HG03060 (cell line): ENCODE results near the gene SEMA6A.
"Not testable (repeated sequence)": the region's sequence is repeated elsewhere in the genome, so short reads cannot be mapped to it uniquely, and the experiment has no call there.

Source experiments
- ATAC-seq: cut with Tn5 transposase; IDR thresholded peaks from one replicate; pipeline ENCODE4 v1.9.1; 2021; ENCODE audit warnings: low read depth, moderate number of reproducible peaks; ENCODE audit not compliant: unreplicated experiment

The SEMA6A gene

GRCh38 chr5:116553366-116553765, 21.3 kb downstream of the SEMA6A start:
- no peak for ATAC-seq

DNA sequence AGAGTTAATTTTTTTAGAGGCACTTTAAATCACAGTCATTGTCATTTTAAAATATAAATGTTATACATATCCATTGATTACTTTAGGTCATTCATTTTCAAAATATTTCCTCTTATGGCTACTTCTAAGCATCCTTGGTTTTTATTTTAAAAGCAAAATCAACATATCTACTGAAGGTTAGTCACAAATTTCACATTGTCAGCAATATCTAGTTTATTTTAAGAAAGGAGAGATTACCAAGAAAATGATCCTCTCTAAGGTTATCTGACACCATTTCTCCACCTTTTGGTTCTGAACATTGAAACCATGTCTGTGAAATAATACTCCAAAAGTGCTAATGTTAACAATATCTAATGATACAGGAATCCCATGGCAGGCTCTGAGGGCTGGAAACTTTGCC, 24.5 kb downstream of the SEMA6A start:
- ATAC-seq: no peak

DNA sequence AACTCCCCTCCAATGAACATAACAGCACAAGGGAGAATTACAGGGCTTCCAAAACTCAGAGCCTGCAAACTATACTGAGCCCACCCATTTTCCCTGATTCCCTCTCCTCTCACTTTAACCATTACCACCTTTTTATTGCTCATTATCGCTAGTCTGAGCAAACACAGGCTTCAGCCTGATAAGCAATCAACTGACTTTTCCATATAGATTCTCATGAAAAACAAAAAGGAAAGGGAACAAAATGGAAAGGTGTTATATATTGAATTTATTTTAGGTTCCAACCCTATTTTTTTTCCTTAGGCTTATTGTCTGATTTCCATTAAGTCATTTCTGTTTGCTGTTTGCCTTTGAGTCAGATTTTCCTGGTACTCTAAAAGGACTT, 27.9 kb downstream of the SEMA6A start:
- ATAC-seq: no peak

DNA sequence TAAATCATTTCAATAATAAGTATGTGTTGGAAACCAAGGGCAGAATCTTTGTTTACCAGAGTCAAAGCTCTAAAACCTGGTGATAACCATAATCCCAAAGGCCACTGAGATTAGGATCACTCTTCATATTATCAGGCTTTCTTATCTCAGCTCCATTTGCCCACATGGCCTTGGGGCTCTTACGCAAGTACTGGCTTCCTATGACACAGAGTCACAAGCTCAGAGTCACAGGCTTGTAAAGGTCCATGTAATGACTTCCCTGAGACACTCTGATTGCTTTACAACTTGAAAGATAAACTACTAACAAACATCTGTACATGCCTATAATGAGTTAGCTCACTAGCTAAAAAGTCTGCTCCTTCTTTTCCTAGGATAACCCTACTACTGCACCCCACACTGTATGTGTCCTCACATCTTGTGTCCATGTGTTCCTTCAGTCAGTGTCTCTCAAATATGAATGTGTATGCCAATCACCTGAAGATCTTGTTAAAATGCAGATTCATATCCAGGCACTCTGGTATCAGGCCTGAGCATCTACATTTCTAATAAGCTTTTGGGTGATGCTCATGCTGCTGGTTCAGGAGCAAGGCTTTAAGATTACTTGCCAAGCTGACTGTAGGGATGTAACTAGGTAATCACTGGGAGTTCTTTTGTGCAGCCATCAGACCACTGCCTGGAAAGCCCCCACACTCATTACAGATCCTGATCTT, 28.4 kb downstream of the SEMA6A start:
- no peak for ATAC-seq

GRCh38 chr5:116545465-116545864, 29.2 kb downstream of the SEMA6A start:
- not testable (repeated sequence) for ATAC-seq

- ATAC-seq: no peak
These were observed 29.9 kb downstream of the SEMA6A start for GRCh38 chr5:116544531-116545241.

GRCh38 chr5:116543501-116543900, 31.1 kb downstream of the SEMA6A start:
- no peak for ATAC-seq

DNA sequence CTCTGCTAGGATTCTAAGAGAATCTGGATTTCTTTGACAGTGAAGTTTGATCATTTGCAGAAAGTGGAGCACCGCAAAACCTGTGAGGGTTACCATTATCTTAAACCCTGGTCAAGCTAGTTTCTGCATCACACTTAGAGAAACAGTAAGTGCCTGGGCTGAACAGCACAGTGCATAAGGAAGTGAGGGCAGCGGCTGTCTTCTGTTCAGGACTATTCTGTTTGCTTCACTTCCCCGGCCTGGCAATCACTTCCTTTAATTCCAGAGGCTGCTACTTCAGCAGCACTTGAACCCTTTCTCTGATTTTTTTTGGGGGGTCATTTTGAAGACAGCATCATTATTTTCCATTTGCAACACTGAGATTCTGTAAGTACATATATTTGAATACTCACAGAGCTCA, 32.0 kb downstream of the SEMA6A start:
- no peak for ATAC-seq

DNA sequence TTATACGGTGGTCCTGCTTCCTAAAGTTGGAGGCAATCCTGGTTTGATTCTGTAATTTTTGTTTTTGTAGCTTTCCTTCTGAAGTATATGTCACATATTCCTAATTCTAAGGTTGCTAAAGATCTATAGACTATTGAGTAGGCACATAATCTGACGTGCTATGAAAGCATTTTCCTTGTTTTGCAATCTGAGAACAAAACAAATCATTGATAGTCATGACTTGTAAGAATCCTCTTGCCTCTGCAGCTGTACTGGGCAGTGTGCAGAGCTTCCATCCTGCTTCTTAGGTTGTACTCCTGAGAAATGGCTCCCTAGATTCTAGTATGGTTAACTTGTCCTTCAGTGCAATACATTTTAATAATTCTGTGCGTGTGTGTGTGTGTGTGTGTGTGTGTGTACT, 35.4 kb downstream of the SEMA6A start:
- ATAC-seq: no peak

GRCh38 chr5:116536316-116537083, 38.1 kb downstream of the SEMA6A start:
- no peak for ATAC-seq

GRCh38 chr5:116534964-116535651, 39.5 kb downstream of the SEMA6A start:
- no peak for ATAC-seq

GRCh38 chr5:116532762-116533525, 41.7 kb downstream of the SEMA6A start:
- no peak for ATAC-seq

DNA sequence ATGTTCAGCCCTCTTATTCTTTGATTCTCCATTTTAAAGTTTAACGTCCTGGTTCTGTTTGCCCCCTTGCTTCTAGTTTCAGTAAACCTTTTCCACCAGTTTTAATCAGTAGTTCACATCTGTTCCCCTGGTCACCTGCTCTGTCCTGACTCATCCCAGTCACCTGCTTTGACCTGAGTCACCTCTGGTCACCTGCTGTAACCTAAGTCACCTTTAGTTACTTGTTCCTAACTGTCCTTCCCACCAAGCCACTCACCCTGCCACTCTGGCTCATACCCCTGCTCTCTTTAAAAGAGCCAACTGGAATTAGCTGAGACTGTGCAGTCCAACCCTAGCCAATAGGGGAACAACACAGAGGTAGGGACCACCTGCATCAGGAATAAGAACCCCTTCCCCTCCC, 43.0 kb downstream of the SEMA6A start:
- no peak for ATAC-seq

GRCh38 chr5:116531117-116531516, 43.5 kb downstream of the SEMA6A start:
- no peak for ATAC-seq

- ATAC-seq: no peak
These were observed 44.3 kb downstream of the SEMA6A start for GRCh38 chr5:116530276-116530675.

GRCh38 chr5:116529615-116530014, 45.0 kb downstream of the SEMA6A start:
- ATAC-seq: no peak

DNA sequence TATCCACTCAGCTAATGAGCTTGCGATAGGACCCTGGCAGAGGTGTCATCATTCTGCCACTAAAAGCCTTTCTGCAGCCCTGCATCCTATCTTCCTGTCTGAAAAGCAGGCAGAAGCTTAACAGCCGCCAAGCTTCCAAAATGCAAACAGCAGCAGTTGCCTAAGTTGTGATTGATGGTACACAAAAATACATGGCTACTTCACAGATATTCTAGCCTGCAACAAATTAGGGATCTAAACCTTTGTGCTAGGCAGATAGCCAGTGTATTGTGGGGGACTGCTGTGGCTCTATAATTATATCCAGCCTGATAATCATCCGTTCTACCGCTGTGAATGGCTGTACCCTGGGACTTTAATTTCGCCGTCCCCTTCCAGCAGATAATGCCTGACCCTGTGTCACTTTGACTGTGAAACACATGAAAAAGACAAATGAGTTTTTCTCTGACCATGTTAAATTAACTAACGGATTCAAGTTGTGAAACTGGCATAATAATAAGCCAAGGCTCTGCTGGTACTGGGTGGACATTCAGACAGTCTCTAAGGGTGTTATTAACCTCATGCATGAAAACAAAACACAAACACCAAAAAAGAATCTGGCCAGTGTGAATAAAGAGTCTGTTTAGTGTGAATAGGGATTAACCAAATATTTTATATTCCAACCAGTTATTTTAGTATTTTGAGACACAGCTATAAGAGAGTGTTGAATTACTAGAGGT, 45.9 kb downstream of the SEMA6A start:
- ATAC-seq: no peak

DNA sequence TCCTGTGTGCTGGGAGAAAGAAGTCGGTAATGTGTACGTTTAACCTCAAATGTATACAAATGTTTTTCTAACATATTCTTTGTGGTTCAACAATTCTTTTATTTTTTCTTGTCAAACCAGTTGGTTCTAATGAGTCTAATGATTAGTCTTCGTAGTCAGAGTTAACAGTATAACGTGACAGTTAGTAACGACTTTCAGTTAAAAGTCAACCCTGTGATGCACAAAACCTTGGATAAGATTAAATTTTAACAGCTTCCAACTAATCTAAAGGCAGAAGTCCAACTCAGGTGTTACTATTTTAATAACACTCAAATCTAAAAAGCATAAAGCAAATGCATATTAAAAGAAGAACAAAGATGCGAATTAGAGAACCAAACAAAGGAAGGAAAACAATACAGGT, 47.0 kb downstream of the SEMA6A start:
- ATAC-seq: no peak

GRCh38 chr5:116525674-116526073, 48.9 kb downstream of the SEMA6A start:
- no peak for ATAC-seq

- ATAC-seq: no peak
These were observed 49.7 kb downstream of the SEMA6A start for GRCh38 chr5:116524966-116525365.
